Suprapubic skin (tissue), 4 donors: ENCODE data around the gene SLC35G1. TPM values are rescaled to one million over a fixed set of nuclear protein-coding genes. Genes with fewer than 3 reads are reported as not detected.

ENCODE experiments used
- DNase-seq, 2 donors: peaks; one replicate each; pipeline ENCODE4 v3.0.0-alpha.2; 2019; ENCODE audit warnings: low spot score in 2 of 2
- H3K27ac ChIP-seq: fragments of 200-600 bp; sonication (generic); one replicate; pipeline ENCODE4 v1.5.1; 2019
- H3K27me3 ChIP-seq: fragments of 200-600 bp; sonication (generic); one replicate; pipeline ENCODE4 v1.5.1; 2019
- H3K36me3 ChIP-seq: fragments of 200-600 bp; sonication (generic); one replicate; pipeline ENCODE4 v1.5.1; 2019
- H3K4me1 ChIP-seq: fragments of 200-600 bp; sonication (generic); one replicate; pipeline ENCODE4 v1.5.1; 2019
- H3K4me3 ChIP-seq: fragments of 200-600 bp; sonication (generic); one replicate; pipeline ENCODE4 v1.5.1; 2019; ENCODE audit warnings: mild to moderate bottlenecking
- H3K9me3 ChIP-seq: fragments of 200-600 bp; sonication (generic); one replicate; pipeline ENCODE4 v1.5.1; 2019
- EP300 ChIP-seq: sonication (generic); formaldehyde crosslinking; IDR thresholded peaks from one replicate; pipeline ENCODE4 v1.6.1; 2017; ENCODE audit warnings: antibody characterized with exemption
- POLR2A ChIP-seq, 2 donors: fragments of 450-650 bp; IDR thresholded peaks; one replicate each; pipeline ENCODE4 v1.6.1; 2017; ENCODE audit warnings: antibody characterized with exemption in 2 of 2, mild to moderate bottlenecking in 2 of 2, moderate library complexity in 2 of 2
- POLR2AphosphoS5 ChIP-seq, 3 donors: sonication (generic); formaldehyde crosslinking; IDR thresholded peaks; one replicate each; pipeline ENCODE4 v1.6.1; 2017; ENCODE audit warnings: antibody characterized with exemption in 3 of 3
- WGBS: methylation state at CpG from one replicate; pipeline ENCODE4 v1.1.5; 2018; 5-methylcytosine and 5-hydroxymethylcytosine counted together
- total RNA-seq, 4 donors: library from RNA; depleted of rRNA; stranded (reverse); fragments of >200 nt; gene quantifications; one replicate each; pipeline ENCODE4 v1.1.0, GENCODE V29; 2016
- TF ChIP-seq, protein P1 (sequence below), 2 donors: fragments of 200-600 bp in 1 of 2; fragments of 450-650 bp in 1 of 2; sonication (generic) in 1 of 2; IDR thresholded peaks; one replicate each; pipeline ENCODE4 v1.5.1; 2016 to 2019; ENCODE audit warnings: antibody characterized with exemption in 2 of 2, mild to moderate bottlenecking in 1 of 2, moderate library complexity in 1 of 2

The SLC35G1 gene
- total RNA-seq, 4 donors from 2014 or later = 1.4 to 5.1 (median 4.2) TPM

DNA sequence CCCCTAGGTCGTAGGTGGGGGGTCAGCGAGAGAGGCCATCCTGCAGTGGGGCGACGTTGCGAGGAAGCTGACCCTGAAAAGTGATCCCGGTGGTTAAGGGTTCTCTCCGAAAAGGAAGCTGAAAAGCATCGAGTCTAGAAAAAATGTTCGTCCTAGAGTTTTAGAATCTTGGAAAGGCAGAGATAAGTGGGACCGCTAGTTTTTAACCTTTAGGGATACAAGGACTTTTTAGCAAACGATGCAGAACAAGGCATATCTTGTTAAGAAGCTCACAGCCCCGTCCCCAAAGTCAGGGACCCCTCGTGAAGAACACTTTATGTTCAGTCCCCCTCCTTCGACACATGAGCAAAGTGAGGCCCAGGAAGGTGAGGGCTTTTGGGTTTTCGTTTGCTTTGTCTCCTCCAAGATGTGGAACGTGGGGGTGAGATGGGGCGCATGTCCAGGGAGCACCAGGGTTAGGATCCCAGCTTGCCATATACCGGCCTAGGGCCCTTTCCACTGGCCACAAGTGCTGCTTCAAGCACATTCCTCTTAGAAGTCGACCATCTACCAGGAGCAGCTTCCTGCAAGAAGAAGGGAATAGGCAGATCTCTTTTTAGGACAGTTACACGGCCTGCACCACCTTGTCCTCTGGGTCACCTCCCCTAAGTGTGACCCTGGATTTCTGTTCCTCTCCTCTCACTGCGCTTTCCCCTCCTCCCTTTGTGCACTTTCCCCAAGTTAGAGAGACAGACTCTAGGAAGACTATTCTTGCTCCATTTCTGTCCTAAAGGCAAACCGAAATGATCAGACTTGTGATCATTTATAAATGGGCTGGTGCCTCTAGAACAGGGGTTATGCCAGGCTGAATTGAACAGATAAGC is 969 bp downstream of the SLC35G1 start:
- DNase-seq = no peak
- peak overlapping the region; percentile 77 for H3K4me3 ChIP-seq
- no peak for TF ChIP-seq POLR2AphosphoS5 (IDR thresholded peaks at IDR 0.05)
- no peak for TF ChIP-seq POLR2A (IDR thresholded peaks at IDR 0.05)
- no peak for TF ChIP-seq EP300
- TF ChIP-seq, protein P1, sequence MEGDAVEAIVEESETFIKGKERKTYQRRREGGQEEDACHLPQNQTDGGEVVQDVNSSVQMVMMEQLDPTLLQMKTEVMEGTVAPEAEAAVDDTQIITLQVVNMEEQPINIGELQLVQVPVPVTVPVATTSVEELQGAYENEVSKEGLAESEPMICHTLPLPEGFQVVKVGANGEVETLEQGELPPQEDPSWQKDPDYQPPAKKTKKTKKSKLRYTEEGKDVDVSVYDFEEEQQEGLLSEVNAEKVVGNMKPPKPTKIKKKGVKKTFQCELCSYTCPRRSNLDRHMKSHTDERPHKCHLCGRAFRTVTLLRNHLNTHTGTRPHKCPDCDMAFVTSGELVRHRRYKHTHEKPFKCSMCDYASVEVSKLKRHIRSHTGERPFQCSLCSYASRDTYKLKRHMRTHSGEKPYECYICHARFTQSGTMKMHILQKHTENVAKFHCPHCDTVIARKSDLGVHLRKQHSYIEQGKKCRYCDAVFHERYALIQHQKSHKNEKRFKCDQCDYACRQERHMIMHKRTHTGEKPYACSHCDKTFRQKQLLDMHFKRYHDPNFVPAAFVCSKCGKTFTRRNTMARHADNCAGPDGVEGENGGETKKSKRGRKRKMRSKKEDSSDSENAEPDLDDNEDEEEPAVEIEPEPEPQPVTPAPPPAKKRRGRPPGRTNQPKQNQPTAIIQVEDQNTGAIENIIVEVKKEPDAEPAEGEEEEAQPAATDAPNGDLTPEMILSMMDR (IDR thresholded peaks at IDR 0.05) = no peak
- H3K4me1 ChIP-seq = peaks cover 15% of the 10 kb centered on the region
- WGBS = 39% methylated on average over 22 of the region's 22 CpGs
- H3K9me3 ChIP-seq = no peaks in the 10 kb centered on the region
- no peaks in the 10 kb centered on the region for H3K36me3 ChIP-seq
- no peak overlapping the region for H3K27ac ChIP-seq
- no peaks in the 10 kb centered on the region for H3K27me3 ChIP-seq

DNA sequence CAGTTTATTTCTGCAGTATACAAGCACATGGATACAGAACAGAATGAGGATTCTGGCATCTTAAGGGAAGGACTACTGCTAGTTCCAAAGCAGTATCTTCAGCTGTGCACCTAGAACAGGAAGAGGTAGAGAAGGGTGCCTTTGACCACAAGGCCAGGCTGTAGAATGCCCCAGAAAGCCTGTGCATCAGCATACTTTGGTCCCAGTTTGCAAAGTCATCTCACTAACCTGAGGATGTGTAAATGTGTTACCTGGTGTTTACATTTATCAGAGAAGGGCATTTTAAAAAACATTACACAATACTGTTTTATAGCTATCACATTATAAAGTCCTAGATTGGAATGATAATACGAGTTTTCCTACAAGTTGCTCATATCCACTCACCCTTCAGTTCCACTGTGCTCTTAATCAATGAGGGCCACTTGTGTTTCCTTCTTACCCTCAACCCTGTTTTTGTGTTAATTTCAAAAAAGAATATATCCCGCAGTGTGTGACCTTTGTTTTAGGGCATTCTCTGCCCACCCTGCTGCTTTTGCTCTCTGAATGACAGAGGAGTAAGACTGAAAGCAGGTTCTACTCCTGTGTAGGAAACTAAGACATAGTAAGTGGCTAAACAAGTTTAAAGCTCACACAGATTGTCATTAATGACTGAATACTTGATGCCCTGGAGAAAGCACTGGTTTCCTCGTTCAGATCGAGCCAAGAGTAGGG is 3.4 kb downstream of the SLC35G1 start:
- WGBS = 65% methylated on average over 4 of the region's 4 CpGs
- H3K4me3 ChIP-seq = no peak overlapping the region

DNA sequence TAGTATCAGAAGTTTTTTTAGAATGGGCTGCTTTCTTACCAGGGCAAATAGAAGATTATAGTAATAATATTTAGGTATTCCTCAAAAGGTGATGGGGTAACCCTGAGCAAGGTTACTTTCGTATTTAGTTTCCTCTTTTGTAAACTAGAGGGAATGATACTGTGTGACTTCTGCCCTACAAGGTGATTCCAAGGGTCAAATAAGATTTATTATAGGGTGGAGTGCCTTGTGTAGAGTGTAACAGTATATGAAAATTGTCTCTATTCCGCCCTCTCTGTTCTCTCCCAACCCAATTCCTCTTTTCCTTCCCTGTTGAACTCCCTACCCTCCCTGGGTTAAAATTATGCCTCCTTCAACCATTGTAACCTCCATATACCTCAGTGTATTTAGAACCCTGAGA is 5.3 kb downstream of the SLC35G1 start:
- peaks cover 3% of the 10 kb centered on the region for H3K36me3 ChIP-seq
- no peak overlapping the region for H3K27ac ChIP-seq
- WGBS = 94% methylated on average over 2 of the region's 2 CpGs
- H3K27me3 ChIP-seq = no peaks in the 10 kb centered on the region
- TF ChIP-seq EP300 (no peak), POLR2A (IDR thresholded peaks at IDR 0.05) (no peak), POLR2AphosphoS5 (IDR thresholded peaks at IDR 0.05) (no peak)
- TF ChIP-seq, protein P1 (IDR thresholded peaks at IDR 0.05) = no peak
- no peak for DNase-seq
- no peaks in the 10 kb centered on the region for H3K9me3 ChIP-seq
- H3K4me1 ChIP-seq = peaks cover 12% of the 10 kb centered on the region
- H3K4me3 ChIP-seq = no peak overlapping the region

More for the DNA sequence above, 3.4 kb downstream of the SLC35G1 start:
- Histone ChIP-seq H3K9me3 (no peaks in the 10 kb centered on the region), H3K36me3 (peaks cover 3% of the 10 kb centered on the region), H3K27ac (no peak overlapping the region), H3K27me3 (no peaks in the 10 kb centered on the region), H3K4me1 (peaks cover 15% of the 10 kb centered on the region)
- TF ChIP-seq POLR2A (IDR thresholded peaks at IDR 0.05) (no peak), EP300 (no peak)
- no peak for DNase-seq

DNA sequence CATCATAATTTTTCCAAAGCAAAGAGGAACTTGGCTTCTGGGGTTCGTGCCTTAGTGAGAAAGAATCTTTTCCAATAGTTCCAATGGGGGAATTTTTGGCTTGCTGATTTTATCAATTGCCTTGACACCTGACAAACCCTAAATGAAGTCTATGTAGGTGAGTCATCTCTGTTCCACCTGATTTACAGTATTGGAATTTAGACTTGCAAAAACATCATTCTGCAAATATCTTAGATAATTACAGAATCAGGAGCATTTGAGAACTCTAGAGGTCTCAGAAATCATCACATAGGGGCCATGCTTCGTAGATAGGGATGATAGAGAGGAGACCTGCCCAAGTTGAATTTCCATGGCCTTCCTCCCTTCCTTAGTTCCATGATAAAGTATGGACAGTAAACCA is 9.3 kb downstream of the SLC35G1 start:
- Histone ChIP-seq H3K36me3 (peaks cover 3% of the 10 kb centered on the region), H3K27ac (no peak overlapping the region), H3K4me1 (no peaks in the 10 kb centered on the region), H3K9me3 (no peaks in the 10 kb centered on the region), H3K27me3 (no peaks in the 10 kb centered on the region), H3K4me3 (no peak overlapping the region)
- TF ChIP-seq, protein P1 (IDR thresholded peaks at IDR 0.05) = no peak
- no peak for TF ChIP-seq POLR2A (IDR thresholded peaks at IDR 0.05)
- no peak for TF ChIP-seq EP300
- no peak for TF ChIP-seq POLR2AphosphoS5 (IDR thresholded peaks at IDR 0.05)
- no peak for DNase-seq
- WGBS = 82% methylated on average over 2 of the region's 2 CpGs

DNA sequence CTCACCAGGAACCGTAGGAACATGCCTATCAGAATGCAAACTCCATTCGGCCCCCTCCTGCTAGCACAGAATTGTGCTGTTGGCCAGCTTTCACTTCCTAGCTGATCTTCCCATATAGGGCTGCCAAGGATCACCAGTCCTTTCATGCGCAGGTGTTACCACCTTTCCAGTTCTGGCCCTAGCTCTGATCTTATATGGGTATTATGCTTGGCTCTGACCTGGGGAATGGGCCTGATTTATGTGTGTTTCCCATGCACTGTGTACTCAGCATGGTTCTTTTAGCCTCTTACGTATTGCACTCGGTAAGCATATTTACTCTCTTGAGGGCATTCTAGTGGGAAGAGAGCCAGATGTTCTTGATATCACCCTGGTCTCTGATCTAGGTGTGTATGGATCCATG is 11.1 kb downstream of the SLC35G1 start:
- Histone ChIP-seq H3K36me3 (peaks cover 3% of the 10 kb centered on the region), H3K27me3 (no peaks in the 10 kb centered on the region), H3K27ac (no peak overlapping the region), H3K9me3 (no peaks in the 10 kb centered on the region), H3K4me1 (no peaks in the 10 kb centered on the region), H3K4me3 (no peak overlapping the region)
- WGBS = 88% methylated on average over 5 of the region's 5 CpGs
- TF ChIP-seq POLR2A (IDR thresholded peaks at IDR 0.05) (no peak), POLR2AphosphoS5 (IDR thresholded peaks at IDR 0.05) (no peak), EP300 (no peak)
- TF ChIP-seq, protein P1 (IDR thresholded peaks at IDR 0.05) = no peak
- no peak for DNase-seq
